HepG2 (cell line): Measurements from ENCODE around the gene ZNF506. TPM values are rescaled to one million over a fixed set of nuclear protein-coding genes. Genes with fewer than 3 reads are reported as not detected.

Experiments used
- AKAP8 ChIP-seq: sonication (generic); formaldehyde crosslinking; IDR thresholded peaks from 2 replicates; pipeline ENCODE4 v1.5.1; 2020; ENCODE audit warnings: mild to moderate bottlenecking, missing genetic modification reagents
- BCL6 ChIP-seq: IDR thresholded peaks from 2 replicates; pipeline ENCODE4 v1.6.1; 2016; ENCODE audit warnings: missing genetic modification reagents, missing compliant biosample characterization
- FLYWCH1 ChIP-seq: sonication (generic); formaldehyde crosslinking; IDR thresholded peaks from 2 replicates; pipeline ENCODE4 v1.8.1; 2023; ENCODE audit warnings: mild to moderate bottlenecking, missing genetic modification reagents
- HMG20A ChIP-seq: IDR thresholded peaks from 2 replicates; pipeline ENCODE4 v1.6.1; 2016; ENCODE audit warnings: borderline replicate concordance
- MBD4 ChIP-seq: IDR thresholded peaks from 2 replicates; pipeline ENCODE4 v1.6.1; 2012; ENCODE audit warnings: low read length, inconsistent platforms, borderline replicate concordance
- RBAK ChIP-seq: sonication (generic); formaldehyde crosslinking; IDR thresholded peaks from 2 replicates; pipeline ENCODE4 v1.5.1; 2020; ENCODE audit warnings: mild to moderate bottlenecking, missing genetic modification reagents
- ZNF589 ChIP-seq: sonication (generic); formaldehyde crosslinking; conservative IDR thresholded peaks from 2 replicates; pipeline ENCODE4 v1.8.0; 2022; ENCODE audit warnings: mild to moderate bottlenecking, moderate library complexity, missing genetic modification reagents
- ZSCAN20 ChIP-seq: sonication (generic); formaldehyde crosslinking; IDR thresholded peaks from 2 replicates; pipeline ENCODE4 v1.4.0; 2020; ENCODE audit warnings: missing genetic modification reagents, mild to moderate bottlenecking, borderline replicate concordance
- polyA plus RNA-seq, 8 experiments: library from polyadenylated mRNA; depleted of rRNA in 3 of 8; stranded (reverse) in 7 of 8; unstranded in 1 of 8; fragments of >200 nt; fragmentation: Illumina TruSeq in 4 of 8; extraction: Trizol in 4 of 8; gene quantifications; 2 replicates each; pipeline versions ENCODE4 v1.2.1 to v1.2.3, GENCODE V29; 2011 to 2016; ENCODE audit warnings: low read depth in 4 of 8, missing spikeins in 1 of 8, mixed read lengths in 1 of 8; ENCODE audit not compliant: insufficient read depth in 1 of 8
- total RNA-seq, 5 experiments: library from RNA; depleted of rRNA; stranded (reverse); fragments of >200 nt; fragmentation: Illumina TruSeq; extraction: Trizol; gene quantifications; 2 replicates each; pipeline ENCODE4 v1.2.3, GENCODE V29; 2016; ENCODE audit warnings: low read depth in 1 of 5
- TF ChIP-seq, protein P1 (sequence below): sonication (generic); formaldehyde crosslinking; IDR thresholded peaks from 2 replicates; pipeline ENCODE4 v1.8.0; 2022; ENCODE audit warnings: mild to moderate bottlenecking, missing genetic modification reagents, borderline replicate concordance
- TF ChIP-seq, protein P2 (sequence below): sonication (generic); formaldehyde crosslinking; IDR thresholded peaks from 2 replicates; pipeline ENCODE4 v1.4.0; 2020; ENCODE audit warnings: mild to moderate bottlenecking, missing genetic modification reagents
- TF ChIP-seq, protein P3 (sequence below): sonication (generic); formaldehyde crosslinking; IDR thresholded peaks from 2 replicates; pipeline ENCODE4 v1.4.0; 2020; ENCODE audit warnings: missing genetic modification reagents
- TF ChIP-seq, protein P4 (sequence below): sonication (generic); formaldehyde crosslinking; IDR thresholded peaks from 2 replicates; pipeline ENCODE4 v1.5.1; 2020; ENCODE audit warnings: mild to moderate bottlenecking, missing genetic modification reagents, moderate library complexity

ZNF506 gene
- total and polyA plus RNA-seq, 2 of the 13 experiments (the other 11 are each of a cell fraction or from before 2014, with no cell fraction given), result not detected

GRCh38 chr19:19826875-19827274, 5.3 kb upstream of the ZNF506 start (continued):
- no peak for TF ChIP-seq ZNF589
- TF ChIP-seq, protein P1, sequence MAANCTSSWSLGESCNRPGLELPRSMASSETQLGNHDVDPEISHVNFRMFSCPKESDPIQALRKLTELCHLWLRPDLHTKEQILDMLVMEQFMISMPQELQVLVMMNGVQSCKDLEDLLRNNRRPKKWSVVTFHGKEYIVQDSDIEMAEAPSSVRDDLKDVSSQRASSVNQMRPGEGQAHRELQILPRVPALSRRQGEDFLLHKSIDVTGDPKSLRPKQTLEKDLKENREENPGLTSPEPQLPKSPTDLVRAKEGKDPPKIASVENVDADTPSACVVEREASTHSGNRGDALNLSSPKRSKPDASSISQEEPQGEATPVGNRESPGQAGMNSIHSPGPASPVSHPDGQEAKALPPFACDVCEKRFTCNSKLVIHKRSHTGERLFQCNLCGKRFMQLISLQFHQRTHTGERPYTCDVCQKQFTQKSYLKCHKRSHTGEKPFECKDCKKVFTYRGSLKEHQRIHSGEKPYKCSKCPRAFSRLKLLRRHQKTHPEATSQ (CRISPR knock-in tag), result no peak
- no peak for TF ChIP-seq FLYWCH1
- no peak for TF ChIP-seq HMG20A (CRISPR knock-in tag)
- no peak for TF ChIP-seq AKAP8 (CRISPR knock-in tag)
- TF ChIP-seq MBD4, result no peak
- TF ChIP-seq RBAK (CRISPR knock-in tag), result no peak
- TF ChIP-seq ZSCAN20 (CRISPR knock-in tag), result no peak
- no peak for TF ChIP-seq BCL6 (CRISPR knock-in tag)
- TF ChIP-seq, protein P2, sequence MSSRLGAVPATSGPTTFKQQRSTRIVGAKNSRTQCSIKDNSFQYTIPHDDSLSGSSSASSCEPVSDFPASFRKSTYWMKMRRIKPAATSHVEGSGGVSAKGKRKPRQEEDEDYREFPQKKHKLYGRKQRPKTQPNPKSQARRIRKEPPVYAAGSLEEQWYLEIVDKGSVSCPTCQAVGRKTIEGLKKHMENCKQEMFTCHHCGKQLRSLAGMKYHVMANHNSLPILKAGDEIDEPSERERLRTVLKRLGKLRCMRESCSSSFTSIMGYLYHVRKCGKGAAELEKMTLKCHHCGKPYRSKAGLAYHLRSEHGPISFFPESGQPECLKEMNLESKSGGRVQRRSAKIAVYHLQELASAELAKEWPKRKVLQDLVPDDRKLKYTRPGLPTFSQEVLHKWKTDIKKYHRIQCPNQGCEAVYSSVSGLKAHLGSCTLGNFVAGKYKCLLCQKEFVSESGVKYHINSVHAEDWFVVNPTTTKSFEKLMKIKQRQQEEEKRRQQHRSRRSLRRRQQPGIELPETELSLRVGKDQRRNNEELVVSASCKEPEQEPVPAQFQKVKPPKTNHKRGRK (CRISPR knock-in tag), result no peak
- TF ChIP-seq, protein P3, sequence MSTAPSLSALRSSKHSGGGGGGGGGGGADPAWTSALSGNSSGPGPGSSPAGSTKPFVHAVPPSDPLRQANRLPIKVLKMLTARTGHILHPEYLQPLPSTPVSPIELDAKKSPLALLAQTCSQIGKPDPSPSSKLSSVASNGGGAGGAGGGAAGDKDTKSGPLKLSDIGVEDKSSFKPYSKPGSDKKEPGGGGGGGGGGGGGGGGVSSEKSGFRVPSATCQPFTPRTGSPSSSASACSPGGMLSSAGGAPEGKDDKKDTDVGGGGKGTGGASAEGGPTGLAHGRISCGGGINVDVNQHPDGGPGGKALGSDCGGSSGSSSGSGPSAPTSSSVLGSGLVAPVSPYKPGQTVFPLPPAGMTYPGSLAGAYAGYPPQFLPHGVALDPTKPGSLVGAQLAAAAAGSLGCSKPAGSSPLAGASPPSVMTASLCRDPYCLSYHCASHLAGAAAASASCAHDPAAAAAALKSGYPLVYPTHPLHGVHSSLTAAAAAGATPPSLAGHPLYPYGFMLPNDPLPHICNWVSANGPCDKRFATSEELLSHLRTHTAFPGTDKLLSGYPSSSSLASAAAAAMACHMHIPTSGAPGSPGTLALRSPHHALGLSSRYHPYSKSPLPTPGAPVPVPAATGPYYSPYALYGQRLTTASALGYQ (CRISPR knock-in tag), result no peak
- TF ChIP-seq, protein P4, sequence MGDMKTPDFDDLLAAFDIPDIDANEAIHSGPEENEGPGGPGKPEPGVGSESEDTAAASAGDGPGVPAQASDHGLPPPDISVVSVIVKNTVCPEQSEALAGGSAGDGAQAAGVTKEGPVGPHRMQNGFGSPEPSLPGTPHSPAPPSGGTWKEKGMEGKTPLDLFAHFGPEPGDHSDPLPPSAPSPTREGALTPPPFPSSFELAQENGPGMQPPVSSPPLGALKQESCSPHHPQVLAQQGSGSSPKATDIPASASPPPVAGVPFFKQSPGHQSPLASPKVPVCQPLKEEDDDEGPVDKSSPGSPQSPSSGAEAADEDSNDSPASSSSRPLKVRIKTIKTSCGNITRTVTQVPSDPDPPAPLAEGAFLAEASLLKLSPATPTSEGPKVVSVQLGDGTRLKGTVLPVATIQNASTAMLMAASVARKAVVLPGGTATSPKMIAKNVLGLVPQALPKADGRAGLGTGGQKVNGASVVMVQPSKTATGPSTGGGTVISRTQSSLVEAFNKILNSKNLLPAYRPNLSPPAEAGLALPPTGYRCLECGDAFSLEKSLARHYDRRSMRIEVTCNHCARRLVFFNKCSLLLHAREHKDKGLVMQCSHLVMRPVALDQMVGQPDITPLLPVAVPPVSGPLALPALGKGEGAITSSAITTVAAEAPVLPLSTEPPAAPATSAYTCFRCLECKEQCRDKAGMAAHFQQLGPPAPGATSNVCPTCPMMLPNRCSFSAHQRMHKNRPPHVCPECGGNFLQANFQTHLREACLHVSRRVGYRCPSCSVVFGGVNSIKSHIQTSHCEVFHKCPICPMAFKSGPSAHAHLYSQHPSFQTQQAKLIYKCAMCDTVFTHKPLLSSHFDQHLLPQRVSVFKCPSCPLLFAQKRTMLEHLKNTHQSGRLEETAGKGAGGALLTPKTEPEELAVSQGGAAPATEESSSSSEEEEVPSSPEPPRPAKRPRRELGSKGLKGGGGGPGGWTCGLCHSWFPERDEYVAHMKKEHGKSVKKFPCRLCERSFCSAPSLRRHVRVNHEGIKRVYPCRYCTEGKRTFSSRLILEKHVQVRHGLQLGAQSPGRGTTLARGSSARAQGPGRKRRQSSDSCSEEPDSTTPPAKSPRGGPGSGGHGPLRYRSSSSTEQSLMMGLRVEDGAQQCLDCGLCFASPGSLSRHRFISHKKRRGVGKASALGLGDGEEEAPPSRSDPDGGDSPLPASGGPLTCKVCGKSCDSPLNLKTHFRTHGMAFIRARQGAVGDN (CRISPR knock-in tag), result no peak
